ENCODE results near the gene MCTP1. TPM values are rescaled to one million over a fixed set of nuclear protein-coding genes. Genes with fewer than 3 reads are reported as not detected.
"Not testable (repeated sequence)": the region's sequence is repeated elsewhere in the genome, so short reads cannot be mapped to it uniquely, and the experiment has no call there.

The MCTP1 gene
- total RNA-seq, 1 donor from 2014 or later, result 3.4 TPM

- Mint-ChIP-seq H3K4me1 (ENCODE audit: low read depth) (no peaks in the 10 kb centered on the region), H3K27ac (ENCODE audit: unreplicated experiment) (no peak overlapping the region), H3K4me3 (ENCODE audit: unreplicated experiment) (no peak overlapping the region), H3K9me3 (ENCODE audit: low read depth) (peaks cover 2% of the 10 kb centered on the region), H3K27me3 (ENCODE audit: low read depth) (peaks cover 12% of the 10 kb centered on the region), H3K36me3 (ENCODE audit: low read depth) (no peaks in the 10 kb centered on the region)
- DNase-seq (ENCODE audit: low spot score), result no peak
- TF ChIP-seq, protein P1, sequence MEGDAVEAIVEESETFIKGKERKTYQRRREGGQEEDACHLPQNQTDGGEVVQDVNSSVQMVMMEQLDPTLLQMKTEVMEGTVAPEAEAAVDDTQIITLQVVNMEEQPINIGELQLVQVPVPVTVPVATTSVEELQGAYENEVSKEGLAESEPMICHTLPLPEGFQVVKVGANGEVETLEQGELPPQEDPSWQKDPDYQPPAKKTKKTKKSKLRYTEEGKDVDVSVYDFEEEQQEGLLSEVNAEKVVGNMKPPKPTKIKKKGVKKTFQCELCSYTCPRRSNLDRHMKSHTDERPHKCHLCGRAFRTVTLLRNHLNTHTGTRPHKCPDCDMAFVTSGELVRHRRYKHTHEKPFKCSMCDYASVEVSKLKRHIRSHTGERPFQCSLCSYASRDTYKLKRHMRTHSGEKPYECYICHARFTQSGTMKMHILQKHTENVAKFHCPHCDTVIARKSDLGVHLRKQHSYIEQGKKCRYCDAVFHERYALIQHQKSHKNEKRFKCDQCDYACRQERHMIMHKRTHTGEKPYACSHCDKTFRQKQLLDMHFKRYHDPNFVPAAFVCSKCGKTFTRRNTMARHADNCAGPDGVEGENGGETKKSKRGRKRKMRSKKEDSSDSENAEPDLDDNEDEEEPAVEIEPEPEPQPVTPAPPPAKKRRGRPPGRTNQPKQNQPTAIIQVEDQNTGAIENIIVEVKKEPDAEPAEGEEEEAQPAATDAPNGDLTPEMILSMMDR (IDR thresholded peaks at IDR 0.05), result no peak
These were observed 67.0 kb downstream of the MCTP1 start for GRCh38 chr5:95217881-95218280.

DNA sequence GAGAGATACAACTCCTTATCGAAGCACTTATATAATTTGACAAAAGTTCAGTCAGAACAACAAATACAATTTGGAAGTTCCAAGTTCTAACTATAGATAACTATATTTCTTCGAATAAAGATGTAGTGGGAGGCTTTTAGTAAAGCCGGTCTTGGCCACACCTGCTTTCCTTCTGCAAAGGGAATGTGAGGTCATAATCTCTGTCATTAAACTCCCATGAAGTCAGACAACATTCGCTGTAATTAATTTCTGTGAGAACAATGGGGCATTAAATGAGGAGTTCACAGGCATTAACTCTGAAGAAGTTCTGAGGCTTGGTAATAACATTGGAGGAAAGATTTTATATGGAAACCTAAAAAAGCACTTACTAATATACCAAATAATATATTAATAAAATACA lies 67.5 kb downstream of the MCTP1 start:
- Mint-ChIP-seq H3K9me3 (ENCODE audit: low read depth) (peaks cover 5% of the 10 kb centered on the region), H3K27ac (ENCODE audit: unreplicated experiment) (no peak overlapping the region), H3K27me3 (ENCODE audit: low read depth) (peaks cover 12% of the 10 kb centered on the region), H3K4me1 (ENCODE audit: low read depth) (no peaks in the 10 kb centered on the region), H3K36me3 (ENCODE audit: low read depth) (no peaks in the 10 kb centered on the region), H3K4me3 (ENCODE audit: unreplicated experiment) (no peak overlapping the region)
- TF ChIP-seq, protein P1 (IDR thresholded peaks at IDR 0.05), result no peak
- no peak for DNase-seq (ENCODE audit: low spot score)

DNA sequence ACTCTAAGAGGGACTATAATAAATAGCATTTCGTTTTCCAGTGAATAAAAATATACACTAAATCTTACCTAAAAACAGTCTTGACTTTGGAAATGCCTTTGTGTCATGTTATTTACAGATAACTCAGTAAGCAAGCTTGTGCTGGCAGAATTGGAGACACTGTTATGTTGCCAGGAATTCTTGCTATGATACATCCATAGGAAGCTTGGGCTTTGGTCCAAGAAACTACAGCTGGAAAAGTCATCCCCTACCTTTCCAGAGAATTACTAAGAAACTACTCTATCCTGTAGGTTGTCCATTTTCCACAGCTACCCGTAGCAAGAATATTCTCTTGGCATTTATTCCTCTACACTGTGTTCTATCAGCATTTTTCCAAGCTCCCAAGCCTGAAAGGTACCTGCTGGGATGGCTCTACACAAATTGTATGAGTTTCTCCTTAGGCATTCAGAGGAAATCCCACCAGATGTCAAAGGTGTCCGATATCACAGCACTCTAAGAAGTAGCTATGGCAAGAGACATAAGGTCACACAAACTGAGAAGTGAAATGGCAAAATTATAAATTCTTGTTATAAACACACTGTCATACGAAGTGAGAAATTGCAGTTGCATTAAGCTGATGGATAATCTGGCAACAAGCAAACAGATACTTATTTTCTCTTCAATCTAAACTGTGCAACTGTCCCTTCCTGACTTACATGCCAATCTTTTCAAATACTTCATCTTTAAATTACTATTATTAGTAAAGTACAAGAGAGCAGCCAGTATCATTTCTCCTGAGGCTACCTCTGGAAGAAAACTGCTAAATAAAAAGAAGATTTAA lies 68.5 kb downstream of the MCTP1 start:
- no peak overlapping the region for H3K4me3 Mint-ChIP-seq (ENCODE audit: unreplicated experiment)
- TF ChIP-seq, protein P1 (IDR thresholded peaks at IDR 0.05), result no peak
- peaks cover 7% of the 10 kb centered on the region for H3K36me3 Mint-ChIP-seq (ENCODE audit: low read depth)
- H3K27me3 Mint-ChIP-seq (ENCODE audit: low read depth), result peaks cover 12% of the 10 kb centered on the region
- H3K4me1 Mint-ChIP-seq (ENCODE audit: low read depth), result no peaks in the 10 kb centered on the region
- no peak overlapping the region for H3K27ac Mint-ChIP-seq (ENCODE audit: unreplicated experiment)
- no peak for DNase-seq (ENCODE audit: low spot score)
- H3K9me3 Mint-ChIP-seq (ENCODE audit: low read depth), result peaks cover 13% of the 10 kb centered on the region

GRCh38 chr5:95207811-95208210 lies 77.1 kb downstream of the MCTP1 start:
- H3K4me3 Mint-ChIP-seq (ENCODE audit: unreplicated experiment); DNase-seq (ENCODE audit: low spot score): not testable (repeated sequence)
- peaks cover 36% of the 10 kb centered on the region for H3K9me3 Mint-ChIP-seq (ENCODE audit: low read depth)

GRCh38 chr5:95194856-95195255 lies 90.0 kb downstream of the MCTP1 start:
- TF ChIP-seq, protein P1 (IDR thresholded peaks at IDR 0.05), result no peak
- Mint-ChIP-seq H3K27ac (ENCODE audit: unreplicated experiment) (no peak overlapping the region), H3K36me3 (ENCODE audit: low read depth) (no peaks in the 10 kb centered on the region), H3K9me3 (ENCODE audit: low read depth) (no peaks in the 10 kb centered on the region), H3K4me1 (ENCODE audit: low read depth) (no peaks in the 10 kb centered on the region), H3K4me3 (ENCODE audit: unreplicated experiment) (no peak overlapping the region), H3K27me3 (ENCODE audit: low read depth) (peaks cover 17% of the 10 kb centered on the region)
- DNase-seq (ENCODE audit: low spot score), result no peak

More at GRCh38 chr5:95207811-95208210, 77.1 kb downstream of the MCTP1 start:
- H3K36me3 Mint-ChIP-seq (ENCODE audit: low read depth); H3K27ac Mint-ChIP-seq (ENCODE audit: unreplicated experiment); H3K4me1 Mint-ChIP-seq (ENCODE audit: low read depth): not testable (repeated sequence)
- peaks cover 41% of the 10 kb centered on the region for H3K27me3 Mint-ChIP-seq (ENCODE audit: low read depth)

- DNase-seq (ENCODE audit: low spot score), result no peak
- Mint-ChIP-seq H3K27me3 (ENCODE audit: low read depth) (peaks cover 29% of the 10 kb centered on the region), H3K9me3 (ENCODE audit: low read depth) (peaks cover 7% of the 10 kb centered on the region), H3K4me3 (ENCODE audit: unreplicated experiment) (no peak overlapping the region), H3K36me3 (ENCODE audit: low read depth) (no peaks in the 10 kb centered on the region), H3K27ac (ENCODE audit: unreplicated experiment) (no peak overlapping the region), H3K4me1 (ENCODE audit: low read depth) (peaks cover 4% of the 10 kb centered on the region)
- TF ChIP-seq, protein P1 (IDR thresholded peaks at IDR 0.05), result no peak
These were observed 93.6 kb downstream of the MCTP1 start for GRCh38 chr5:95191330-95191729.
